NCI-H82 (cell line): ENCODE measurements around the gene CPVL.

Experiments used
- DNase-seq: peaks from one replicate; lab custom pipeline; 2025; lab: John Stamatoyannopoulos, UW

The CPVL gene

DNA sequence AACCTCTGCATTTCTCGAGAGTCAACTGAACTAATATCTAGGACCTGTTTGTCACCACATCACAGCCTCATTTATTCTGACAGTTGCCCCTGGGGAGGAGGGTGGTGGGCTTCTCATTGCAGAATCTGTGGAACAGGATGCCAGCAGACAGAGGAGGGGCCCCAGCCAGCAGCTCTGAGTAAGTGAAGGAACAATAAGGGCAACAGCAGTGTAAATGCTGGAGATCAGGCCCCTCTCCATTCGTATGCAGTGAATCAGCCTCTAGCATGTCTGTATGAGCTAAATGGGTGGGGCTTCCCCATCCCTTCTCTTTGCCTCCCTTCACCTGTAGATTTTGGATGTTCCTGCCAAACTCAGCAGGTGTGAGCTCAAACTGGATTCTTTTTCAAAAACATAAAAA is 7.7 kb upstream of the CPVL start:
- no peak for DNase-seq

DNA sequence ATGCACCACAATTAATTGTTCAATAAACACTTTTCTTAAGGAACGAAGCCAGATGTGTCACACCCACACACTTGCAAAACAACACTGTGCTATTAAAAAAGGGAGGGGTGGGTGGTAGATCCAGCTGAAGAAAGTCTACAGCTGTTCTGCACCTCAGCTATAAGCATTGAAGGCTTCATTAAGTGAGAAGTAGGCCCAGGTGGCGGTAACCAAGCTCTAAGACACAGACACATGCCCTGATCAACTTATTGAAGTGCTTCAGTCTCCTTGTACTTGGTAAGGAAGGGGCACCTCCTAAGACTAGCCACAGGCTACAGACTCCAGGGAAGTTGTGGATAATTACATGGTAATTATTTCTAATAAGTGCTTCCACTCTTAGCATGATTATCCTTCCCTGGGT is 4.5 kb upstream of the CPVL start:
- peak; percentile 25 for DNase-seq

DNA sequence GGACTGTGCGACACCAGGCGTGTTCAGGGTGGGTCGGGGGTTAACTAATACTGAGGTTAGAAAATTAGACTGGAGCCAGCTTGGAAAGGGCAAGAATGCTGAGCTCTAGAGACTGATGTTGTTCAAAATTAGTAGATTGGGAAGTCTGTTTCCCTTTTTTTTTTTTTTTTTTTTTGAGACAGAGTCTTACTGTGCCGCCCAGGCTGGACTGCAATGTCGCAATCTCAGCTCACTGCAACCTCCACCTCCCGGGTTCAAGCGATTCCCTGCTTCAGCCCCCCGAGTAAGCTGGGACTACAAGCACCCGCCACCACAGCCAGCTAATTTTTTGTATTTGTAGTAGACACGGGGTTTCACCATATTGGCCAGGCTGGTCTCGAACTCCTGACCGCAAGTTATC is 2.7 kb upstream of the CPVL start:
- no peak for DNase-seq

DNA sequence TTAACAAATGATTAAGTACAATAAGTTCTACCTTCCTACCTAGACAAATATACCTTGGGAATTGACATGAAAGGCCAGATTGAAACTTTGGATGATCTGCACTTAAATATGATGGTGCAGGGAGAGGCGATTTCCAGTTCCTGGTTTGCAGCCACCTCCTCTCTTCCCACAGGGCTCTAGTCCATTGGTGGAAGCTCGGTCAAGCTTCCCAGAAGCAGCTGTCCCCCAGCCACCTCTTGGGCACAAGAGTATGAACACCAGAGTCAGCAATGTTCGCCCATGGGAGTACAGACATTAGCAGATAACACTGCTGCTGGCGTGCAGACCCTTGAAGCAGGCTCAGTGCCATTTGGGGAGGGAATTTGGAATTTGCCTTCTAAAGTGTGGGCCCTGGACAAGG is 1.5 kb upstream of the CPVL start:
- DNase-seq = no peak

DNA sequence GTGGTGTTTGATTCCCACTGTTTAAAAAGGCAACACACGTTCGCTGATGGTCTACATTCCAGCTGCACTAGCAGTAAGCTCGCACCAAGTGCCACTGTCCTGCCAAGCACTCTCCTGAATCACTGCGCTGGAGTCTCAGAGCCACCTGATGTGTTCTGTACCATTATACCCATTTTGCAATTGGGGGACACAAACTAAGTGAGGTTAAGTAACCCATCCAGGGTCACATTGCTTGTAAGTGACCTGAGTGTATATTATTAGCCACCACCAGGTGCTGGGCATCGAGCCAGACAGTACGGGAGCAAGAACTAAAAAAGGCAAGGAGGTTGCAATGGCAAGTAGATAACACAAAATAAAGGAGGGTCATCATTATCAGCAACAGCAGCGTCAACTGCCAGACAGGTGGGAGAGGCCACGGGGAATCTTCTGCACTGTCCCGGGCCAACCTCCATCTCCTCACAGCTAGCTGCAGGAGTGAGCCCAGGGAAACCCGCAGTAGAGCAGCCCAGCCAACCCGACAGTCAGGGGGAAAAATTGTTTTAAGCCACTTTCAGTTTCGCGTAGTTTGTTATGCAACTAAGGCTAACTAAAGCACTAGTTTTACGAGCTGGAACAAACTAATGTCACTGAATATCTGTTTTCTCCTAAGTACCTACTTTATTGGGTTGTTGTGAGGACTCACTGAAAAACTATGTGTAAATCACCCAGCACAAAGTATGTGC is 712 bp upstream of the CPVL start:
- no peak for DNase-seq

DNA sequence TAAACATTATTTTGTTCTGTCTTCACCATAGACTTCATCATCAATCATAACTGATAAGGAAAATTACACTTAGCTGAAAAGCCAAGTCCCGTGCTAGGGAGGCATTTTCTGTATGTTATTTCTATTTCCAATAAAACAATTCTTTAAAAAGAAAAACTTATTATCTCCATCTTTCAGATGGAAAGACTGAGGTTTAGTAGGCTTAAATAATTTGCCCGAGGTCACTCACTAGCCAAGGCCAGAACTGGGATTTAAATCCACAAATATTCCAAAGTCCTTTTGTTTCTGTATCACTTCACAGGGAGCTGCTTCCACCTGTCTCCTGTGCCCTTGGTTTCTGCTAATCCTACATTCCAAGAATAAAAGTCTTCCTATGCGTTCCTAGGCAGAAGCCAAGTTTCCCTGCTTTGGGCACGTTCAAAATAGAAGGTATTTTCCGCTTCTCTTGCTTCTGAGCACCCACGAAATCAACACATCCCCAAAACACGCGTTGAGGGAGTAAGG is 732 bp downstream of the CPVL start:
- peak; percentile 42 for DNase-seq

DNA sequence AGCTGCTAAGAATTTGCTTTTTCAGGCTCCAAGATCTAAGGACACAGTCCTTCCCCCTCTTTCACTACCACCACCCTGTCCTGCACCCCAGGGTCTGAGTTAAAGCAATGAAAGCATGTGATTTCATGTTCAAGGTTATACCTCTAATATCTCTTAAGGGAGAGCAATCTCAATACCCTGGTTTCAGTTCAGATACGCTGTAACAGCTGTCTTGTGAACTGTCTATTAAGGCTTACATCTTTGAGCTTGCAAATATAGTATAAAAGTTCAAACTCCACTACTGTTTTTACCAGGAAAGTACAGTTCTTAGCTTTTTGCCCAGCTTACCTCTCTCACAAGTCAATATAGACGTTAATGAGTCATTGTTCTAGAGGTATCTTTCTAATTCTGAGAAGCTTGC is 2.6 kb downstream of the CPVL start:
- DNase-seq = no peak

DNA sequence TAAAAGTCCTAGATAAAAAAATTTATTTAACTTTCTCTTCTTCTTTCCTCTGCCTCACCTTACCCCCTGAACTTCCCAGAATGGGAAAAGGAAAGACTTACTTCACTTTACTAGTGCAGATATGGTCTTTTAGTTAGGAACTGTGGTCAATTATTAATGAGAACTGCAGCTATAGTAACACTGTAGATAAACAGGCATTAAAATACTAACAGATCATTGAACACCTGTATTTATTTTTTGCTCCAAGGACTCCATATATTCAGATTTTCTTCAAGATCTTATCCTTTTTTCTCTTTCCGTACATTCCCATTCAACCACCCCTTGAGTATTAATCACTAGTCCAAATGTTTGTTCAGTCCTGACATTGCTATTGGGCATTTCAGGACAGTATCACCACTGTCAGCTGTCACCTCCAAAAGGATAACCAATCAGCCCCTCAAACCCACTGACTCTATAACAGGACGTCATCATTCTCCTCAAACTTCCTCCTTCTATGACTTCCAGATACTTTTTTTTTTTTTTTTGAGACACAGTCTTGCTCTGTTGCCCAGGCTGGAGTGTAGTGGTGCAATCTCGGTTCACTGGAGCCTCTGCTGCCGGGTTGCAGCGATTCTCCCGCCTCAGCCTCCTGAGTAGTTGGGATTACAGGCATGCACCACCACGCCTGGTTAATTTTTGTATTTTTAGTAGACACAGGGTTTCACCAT is 4.2 kb downstream of the CPVL start:
- DNase-seq = no peak

DNA sequence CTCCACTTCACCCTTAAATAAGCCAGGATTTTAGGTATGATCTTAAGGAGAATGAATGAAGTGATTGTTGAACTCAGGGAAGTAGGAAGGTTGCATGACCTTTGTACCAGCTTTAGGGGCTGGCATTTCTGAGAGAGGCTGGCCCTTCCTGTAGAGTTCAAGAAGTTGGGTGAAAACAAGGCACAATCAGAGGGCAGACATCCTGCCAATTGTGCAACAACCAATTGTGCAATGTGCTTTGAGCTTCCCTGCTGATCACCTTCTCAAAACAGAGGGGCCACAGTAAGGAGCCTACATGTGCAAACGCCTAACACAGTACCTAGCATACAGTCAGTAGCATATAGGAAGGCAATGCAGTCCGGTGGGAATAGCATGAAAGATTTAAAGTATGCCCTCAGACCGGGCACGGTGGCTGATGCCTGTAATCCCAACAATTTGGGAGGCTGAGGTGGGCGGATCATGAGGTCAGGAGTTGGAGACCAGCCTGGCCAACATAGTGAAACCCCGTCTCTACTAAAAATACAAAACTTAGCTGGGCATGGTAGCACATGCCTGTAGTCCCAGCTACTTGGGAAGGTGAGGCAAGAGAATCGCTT is 5.4 kb downstream of the CPVL start:
- DNase-seq = no peak

DNA sequence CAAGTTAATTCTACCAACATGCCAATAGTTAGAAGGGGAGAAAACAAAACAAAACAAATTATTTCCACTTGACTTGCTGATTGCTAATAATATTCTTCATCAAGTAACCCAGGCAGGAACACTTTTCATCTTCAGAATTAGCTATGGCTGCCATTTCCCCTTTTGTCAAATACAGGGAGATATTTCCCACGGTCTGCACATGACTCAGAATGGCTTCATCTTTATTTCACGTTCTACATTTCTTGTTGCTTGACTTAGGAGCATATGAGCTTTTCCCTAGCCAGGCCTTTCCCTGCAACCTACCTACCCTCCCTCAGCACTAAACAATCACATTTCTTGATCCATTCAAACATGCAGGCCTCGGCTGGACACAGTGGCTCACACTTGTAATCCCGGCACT is 6.5 kb downstream of the CPVL start:
- no peak for DNase-seq

DNA sequence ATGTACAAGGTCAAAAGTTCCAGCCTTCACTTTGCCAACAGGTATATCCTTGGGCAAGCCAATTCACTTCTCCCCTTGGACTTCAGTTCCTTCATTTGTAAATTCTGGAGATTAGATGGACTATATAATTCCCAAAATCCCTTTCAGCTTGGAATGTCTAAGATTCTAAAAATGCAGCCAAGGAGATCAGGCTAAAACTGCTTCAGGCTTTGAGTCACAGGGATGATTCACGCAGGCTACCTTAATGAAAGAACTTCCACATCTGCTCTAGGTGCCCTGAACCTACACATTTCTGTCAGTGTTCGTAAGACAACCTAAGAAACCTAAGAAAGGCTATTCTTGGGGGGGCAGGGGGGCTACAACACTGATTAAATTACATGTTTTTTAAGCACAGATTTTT is 7.1 kb downstream of the CPVL start:
- no peak for DNase-seq

DNA sequence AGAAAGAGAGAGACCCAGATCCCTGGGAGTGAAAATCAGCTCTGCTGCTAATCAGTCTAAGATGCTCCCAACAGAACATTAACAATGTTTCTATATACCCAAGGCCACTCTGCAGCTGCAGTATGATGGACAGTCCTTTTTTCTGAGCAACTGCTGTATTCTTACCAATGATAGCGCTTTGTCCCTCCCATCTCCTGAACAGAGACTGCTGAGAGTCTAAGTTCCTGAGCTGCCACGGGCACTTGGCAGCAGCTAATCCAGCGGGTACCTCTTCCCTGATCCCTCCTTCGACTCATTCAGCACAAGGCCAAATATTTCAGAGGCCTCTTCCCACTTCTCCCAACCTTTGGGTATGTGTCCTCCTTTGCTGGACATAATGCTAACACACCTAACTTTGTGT is 7.7 kb downstream of the CPVL start:
- DNase-seq = no peak

DNA sequence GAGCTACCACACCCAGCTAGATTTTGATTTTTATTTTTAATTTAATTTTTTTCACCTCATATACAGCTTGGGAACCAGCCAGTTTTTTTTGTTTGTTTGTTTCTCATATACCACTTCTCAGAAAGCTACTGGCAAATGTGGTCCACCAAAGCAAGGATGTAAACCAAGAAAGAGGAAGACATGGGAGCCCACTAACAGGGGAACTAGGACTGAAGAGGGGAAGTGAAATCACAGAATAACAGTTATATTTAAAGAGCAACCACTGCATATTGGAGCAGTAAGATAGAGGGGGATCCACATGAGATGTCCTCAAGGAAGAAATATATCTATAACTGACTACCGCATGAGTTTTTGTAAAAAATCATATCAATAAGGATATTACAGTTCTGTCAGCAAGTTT is 10.5 kb downstream of the CPVL start:
- DNase-seq = no peak

DNA sequence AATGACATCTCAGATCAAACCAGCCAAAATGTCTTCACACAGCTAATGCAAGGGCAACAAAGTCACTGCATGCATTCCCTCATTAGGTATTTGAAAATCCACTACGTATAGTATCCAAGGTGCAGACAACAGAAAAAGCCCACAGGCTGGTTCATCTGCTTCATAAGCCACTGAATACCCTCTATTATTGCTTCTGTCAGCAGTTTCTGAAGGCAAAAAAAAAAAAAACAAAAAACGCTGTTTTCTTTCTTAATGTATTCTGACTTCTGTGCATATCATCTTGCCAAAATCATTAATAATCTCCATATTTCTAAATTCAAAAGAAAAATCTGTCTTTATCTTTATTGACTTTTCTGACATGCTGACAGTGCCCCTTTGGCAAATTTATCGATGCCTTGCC is 13.4 kb downstream of the CPVL start:
- DNase-seq = no peak

DNA sequence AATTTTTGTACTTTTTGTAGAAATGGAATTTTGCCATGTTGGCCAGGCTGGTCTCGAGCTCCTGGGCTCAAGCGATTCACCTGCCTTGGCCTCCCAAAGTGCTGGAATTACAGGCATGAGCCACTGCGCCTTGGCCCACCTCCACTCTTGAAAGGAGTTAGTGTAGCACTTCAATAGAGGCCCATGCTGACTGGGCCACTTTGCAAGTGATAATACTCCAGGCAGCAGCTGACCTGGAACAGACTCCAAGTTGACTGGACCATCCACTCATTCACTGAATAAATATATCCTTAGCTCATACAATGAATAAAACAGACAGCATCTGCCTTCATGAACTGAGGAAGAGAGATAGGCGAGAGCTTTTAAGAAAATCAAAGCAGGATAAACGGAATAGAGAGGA is 14.7 kb downstream of the CPVL start:
- no peak for DNase-seq

DNA sequence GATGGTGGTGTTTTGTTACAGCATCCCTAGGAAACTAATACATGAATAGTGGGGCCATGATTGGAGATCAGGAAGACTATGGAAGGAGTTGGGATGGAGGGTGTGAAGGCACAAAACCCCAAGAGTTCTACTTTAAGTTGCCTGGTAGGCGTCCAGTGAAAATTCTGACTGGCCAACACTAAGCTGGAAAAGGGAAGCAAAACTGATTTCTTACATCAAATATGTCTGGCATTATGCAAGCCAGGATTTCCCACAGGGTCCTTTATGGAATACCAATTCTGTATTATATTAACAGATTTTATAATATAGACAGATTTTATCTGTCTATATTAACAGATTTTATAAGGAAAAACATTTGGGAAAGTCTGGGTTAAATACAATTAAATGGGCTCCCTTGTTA is 16.2 kb downstream of the CPVL start:
- no peak for DNase-seq

DNA sequence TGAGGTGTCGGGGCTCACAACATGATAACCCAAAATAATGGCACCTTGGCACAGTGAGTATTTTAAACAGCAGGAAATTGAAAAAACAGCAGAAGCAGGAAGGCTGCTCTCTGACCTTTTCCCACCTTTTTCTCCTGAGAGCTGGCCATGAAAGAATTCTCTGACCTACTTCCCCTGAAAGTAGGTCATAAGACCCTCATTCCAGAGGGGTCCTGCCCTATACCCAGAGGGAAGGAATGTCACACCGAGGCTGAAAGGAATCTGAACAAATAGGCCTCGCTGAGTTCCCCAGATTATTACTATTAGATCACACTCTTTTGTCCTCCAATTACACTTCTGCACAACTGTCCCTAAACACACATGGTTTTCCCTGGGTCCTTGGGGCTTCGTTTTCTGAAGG is 18.8 kb downstream of the CPVL start:
- no peak for DNase-seq

DNA sequence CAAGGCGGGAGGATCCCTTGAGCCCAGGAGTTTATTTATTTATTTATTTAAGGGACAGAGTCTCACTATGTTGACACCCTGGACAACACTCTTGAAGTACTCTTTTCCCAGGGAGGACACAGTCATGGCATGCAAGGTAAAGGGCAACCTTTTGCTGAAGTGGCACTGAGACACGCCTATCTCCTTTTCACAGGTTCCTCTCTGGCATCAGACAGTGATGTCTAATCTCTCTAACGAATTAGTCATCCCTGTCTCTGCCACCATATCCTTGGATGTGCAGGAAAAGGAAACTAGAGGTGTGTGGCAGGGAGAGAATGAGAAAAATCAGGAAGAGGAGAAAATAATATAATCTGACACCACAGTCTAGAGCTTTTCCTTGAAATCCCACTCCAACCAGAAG is 19.5 kb downstream of the CPVL start:
- DNase-seq = no peak

DNA sequence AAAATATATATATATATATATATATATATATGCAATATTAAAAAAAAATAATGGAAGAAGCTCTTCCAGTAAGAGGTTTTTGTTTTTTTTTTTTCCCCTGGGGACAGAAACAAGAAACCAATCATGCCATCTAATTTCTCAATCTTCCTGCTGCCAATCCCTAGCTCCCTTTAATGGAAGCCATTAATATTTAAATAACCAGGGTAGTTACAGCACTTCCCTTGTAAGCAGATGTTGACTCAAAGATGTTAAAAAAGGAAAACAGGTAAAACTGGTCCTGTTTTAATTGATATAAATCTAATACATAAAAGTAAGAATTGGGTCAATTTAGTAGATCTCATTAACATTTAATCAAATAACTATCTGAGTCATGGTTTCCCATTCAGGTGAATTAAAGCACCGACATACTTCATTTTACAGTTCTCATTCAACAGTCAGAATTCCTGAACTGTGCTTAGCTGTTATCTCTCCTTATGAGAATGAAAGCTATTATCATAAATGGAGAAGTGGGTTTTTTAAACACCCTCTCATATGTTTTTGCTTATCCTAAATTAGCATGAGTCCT is 22.6 kb downstream of the CPVL start:
- no peak for DNase-seq

DNA sequence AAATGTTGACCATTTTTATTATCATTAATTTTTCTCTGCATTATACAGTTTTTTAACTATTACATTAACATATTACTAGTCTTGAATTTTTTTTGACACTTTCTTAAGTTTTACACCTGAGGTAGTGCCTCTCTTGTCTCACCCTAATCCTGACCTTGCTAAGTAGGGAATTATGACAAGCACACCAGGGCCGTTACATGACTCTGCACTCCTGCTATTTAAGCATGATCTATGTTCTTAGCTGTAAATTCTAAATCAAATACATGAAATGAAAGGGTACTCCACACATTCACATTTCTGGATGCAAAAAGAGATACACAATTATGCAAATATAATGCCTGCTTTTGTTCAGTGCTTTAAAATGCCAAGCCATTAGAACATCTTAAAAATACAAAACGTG is 23.6 kb downstream of the CPVL start:
- peak; percentile 43 for DNase-seq

DNA sequence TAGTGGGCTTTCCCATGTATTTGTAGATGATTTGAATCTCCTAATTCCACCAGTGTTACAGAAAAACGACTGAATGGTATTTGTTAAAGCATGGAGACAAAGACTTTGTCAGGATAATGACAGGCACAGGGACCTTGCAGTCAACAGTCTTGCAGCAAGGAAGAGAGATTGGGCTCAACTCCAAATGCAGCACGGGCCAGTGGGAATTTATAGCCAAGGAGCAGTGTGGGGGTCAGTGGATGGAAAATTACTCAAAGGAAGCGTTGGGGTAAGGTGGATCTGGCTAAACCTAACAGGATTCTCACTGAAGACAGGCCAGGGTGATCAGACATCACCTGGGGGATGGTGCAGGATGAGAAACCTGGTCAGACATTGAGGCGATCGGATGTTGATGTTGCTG is 24.3 kb downstream of the CPVL start:
- no peak for DNase-seq

DNA sequence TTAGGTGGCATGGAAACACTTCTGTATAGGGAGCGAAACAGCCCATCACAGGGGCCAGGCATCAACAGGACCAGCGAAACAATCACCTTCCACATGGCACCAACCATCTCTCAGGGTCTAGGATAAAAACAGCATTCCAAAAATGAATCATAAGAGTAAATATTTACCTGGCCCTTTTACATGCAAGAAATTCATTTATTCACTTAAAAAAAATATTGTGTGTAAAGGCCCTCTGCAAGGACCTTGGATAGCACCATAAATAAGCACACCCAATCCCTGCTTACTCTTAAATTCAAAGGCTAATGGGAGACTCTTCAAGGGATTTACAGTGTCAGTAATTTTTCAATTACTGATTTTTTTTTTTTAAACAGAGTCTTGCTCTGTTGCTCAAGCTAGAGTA is 25.4 kb downstream of the CPVL start:
- no peak for DNase-seq

DNA sequence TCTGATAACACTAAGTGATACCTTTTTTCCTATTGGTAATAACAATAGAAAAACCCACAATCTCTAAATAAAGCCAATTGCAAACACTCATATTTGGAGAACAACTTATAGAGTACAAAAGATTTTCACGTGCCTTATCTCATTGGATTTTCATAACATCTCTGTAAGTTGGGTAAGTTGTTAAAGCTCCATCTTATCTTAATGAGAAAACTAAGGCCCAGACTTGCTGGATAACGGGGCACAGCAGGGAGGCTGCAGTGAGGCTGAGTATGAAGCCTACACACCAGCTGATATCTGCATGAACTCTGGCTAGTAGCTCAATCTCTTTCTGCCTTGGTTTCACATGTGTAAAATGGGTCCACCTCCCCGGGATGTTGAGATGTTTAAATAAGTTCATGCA is 26.8 kb downstream of the CPVL start:
- DNase-seq = no peak
